Esophagus muscularis mucosa (tissue), 4 donors: ENCODE results near the gene SNRPD1.
A peak's percentile ranks its signal among the peaks of the same experiment; 100 is the strongest.

ENCODE experiments used
- CTCF ChIP-seq, 3 experiments: fragments of 200-600 bp in 2 of 3; fragments of 450-650 bp in 1 of 3; sonication (generic) in 2 of 3; IDR thresholded peaks; one replicate each; pipeline ENCODE4 v1.5.1; 2017 to 2019; ENCODE audit warnings: antibody characterized with exemption in 3 of 3, mild to moderate bottlenecking in 2 of 3, moderate library complexity in 1 of 3
- EP300 ChIP-seq: sonication (generic); formaldehyde crosslinking; IDR thresholded peaks from one replicate; pipeline ENCODE4 v1.6.1; 2017; ENCODE audit warnings: antibody characterized with exemption
- POLR2A ChIP-seq: fragments of 450-650 bp; IDR thresholded peaks from one replicate; pipeline ENCODE4 v1.6.1; 2017; ENCODE audit warnings: antibody characterized with exemption, moderate library complexity, mild to moderate bottlenecking, low read depth

GRCh38 chr18:21632393-21632792, 20.3 kb downstream of the SNRPD1 start:
- TF ChIP-seq CTCF (IDR thresholded peaks at IDR 0.05) (peak in 1 of 3 experiments; percentile 5), POLR2A (no peak), EP300 (no peak)
